Measurements from ENCODE around the gene MCRIP1. TPM values are rescaled to one million over a fixed set of nuclear protein-coding genes. Genes with fewer than 3 reads are reported as not detected.

MCRIP1 gene
- total and polyA plus RNA-seq, 2 of the 4 experiments (the other 2 are of a cell fraction) = 56.5 to 164 TPM

GRCh38 chr17:81859906-81860755 lies 27.0 kb upstream of the MCRIP1 start, which contains the start of gene P4HB (continued):
- peak; percentile 65; the same call in 1 of the 2 replicates for TF ChIP-seq MXI1 (IDR thresholded peaks at IDR 0.05; ENCODE audit: borderline replicate concordance, low read depth, low read length)
- TF ChIP-seq NFE2L2 (IDR thresholded peaks at IDR 0.05; ENCODE audit: low read depth, low read length) = no peak
- TF ChIP-seq POLR2A (IDR thresholded peaks at IDR 0.05; ENCODE audit: low read depth, low read length) = peak; percentile 99
